Measurements from ENCODE around the gene NOL4L.

DNA sequence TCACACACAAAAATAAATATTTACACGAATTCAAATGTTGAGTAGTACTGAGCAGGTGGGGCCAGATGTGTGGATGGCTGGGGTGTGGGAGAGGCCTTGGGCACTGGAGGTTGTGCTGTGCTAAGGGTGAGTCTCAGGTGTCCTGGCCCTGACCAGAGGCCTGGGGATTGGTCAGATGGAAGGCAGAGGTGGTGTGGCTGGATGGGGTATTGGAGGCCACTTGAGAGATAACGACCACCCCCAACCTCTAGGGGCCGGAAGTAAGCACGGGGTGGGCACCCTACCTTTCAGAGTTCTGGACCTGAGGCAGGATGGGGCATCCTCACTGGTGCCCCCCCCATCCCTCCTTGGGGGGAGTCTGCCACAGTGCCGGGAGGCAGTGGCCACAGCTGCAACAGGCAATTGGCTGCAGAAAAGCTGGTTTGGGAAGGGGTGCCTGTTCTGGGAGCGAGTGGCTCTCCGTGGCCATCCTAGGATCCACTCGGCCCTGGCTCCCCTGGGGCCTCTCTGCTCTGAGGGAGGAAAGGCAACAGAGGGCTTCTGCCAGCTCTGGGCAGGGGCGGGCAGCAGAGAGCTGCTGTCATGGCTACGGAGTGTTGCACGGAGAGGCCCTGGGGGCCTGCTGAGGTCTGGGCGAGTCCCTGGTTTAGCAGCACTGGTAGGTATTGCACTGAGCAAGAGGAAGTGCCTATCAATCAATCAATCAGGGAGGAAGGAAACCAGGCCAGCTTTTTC, 139.4 kb downstream of the NOL4L start:
- TF ChIP-seq, protein P1, sequence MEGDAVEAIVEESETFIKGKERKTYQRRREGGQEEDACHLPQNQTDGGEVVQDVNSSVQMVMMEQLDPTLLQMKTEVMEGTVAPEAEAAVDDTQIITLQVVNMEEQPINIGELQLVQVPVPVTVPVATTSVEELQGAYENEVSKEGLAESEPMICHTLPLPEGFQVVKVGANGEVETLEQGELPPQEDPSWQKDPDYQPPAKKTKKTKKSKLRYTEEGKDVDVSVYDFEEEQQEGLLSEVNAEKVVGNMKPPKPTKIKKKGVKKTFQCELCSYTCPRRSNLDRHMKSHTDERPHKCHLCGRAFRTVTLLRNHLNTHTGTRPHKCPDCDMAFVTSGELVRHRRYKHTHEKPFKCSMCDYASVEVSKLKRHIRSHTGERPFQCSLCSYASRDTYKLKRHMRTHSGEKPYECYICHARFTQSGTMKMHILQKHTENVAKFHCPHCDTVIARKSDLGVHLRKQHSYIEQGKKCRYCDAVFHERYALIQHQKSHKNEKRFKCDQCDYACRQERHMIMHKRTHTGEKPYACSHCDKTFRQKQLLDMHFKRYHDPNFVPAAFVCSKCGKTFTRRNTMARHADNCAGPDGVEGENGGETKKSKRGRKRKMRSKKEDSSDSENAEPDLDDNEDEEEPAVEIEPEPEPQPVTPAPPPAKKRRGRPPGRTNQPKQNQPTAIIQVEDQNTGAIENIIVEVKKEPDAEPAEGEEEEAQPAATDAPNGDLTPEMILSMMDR (IDR thresholded peaks at IDR 0.05), result no peak
- TF ChIP-seq POLR2A (IDR thresholded peaks at IDR 0.05), result no peak
